Measurements from ENCODE around the gene SNRPB2.

Gene SNRPB2

GRCh38 chr20:16729565-16730460 lies at the start of gene SNRPB2:
Gene SNRPB2, plus strand, starts transcription at chr20:16730026. Its CDS starts 1,677 bp downstream, at chr20:16731703.
- peak; percentile 94 for DNase-seq

GRCh38 chr20:16684416-16684815 lies 45.4 kb upstream of the SNRPB2 start:
- DNase-seq = no peak

- DNase-seq = no peak
Measured at GRCh38 chr20:16689906-16690305, 39.9 kb upstream of the SNRPB2 start.

- DNase-seq = no peak
Measured at GRCh38 chr20:16691381-16691780, 38.4 kb upstream of the SNRPB2 start.

- DNase-seq = no peak
Measured at GRCh38 chr20:16692009-16692408, 37.8 kb upstream of the SNRPB2 start.

GRCh38 chr20:16692442-16692841 lies 37.4 kb upstream of the SNRPB2 start:
- DNase-seq = no peak

- no peak for DNase-seq
Measured at GRCh38 chr20:16693278-16693677, 36.5 kb upstream of the SNRPB2 start.

GRCh38 chr20:16694161-16694560 lies 35.7 kb upstream of the SNRPB2 start:
- no peak for DNase-seq

GRCh38 chr20:16695628-16696027 lies 34.2 kb upstream of the SNRPB2 start:
- DNase-seq = no peak

GRCh38 chr20:16699293-16699692 lies 30.5 kb upstream of the SNRPB2 start:
- DNase-seq = no peak

- DNase-seq = peak; percentile 23
Measured at GRCh38 chr20:16701296-16701695, 28.5 kb upstream of the SNRPB2 start.

GRCh38 chr20:16703570-16703969 lies 26.3 kb upstream of the SNRPB2 start:
- DNase-seq = no peak

GRCh38 chr20:16707674-16708073 lies 22.2 kb upstream of the SNRPB2 start:
- no peak for DNase-seq

- no peak for DNase-seq
Measured at GRCh38 chr20:16708602-16709001, 21.2 kb upstream of the SNRPB2 start.

- DNase-seq = peak; percentile 48
Measured at GRCh38 chr20:16709017-16709416, 20.8 kb upstream of the SNRPB2 start.

- no peak for DNase-seq
Measured at GRCh38 chr20:16710781-16711180, 19.0 kb upstream of the SNRPB2 start.

GRCh38 chr20:16711661-16712258 lies 18.1 kb upstream of the SNRPB2 start:
- no peak for DNase-seq

- DNase-seq = no peak
Measured at GRCh38 chr20:16712511-16712947, 17.3 kb upstream of the SNRPB2 start.

- no peak for DNase-seq
Measured at GRCh38 chr20:16713066-16713465, 16.8 kb upstream of the SNRPB2 start.

- DNase-seq = no peak
Measured at GRCh38 chr20:16714242-16714641, 15.6 kb upstream of the SNRPB2 start.

- DNase-seq = no peak
Measured at GRCh38 chr20:16714751-16715150, 15.1 kb upstream of the SNRPB2 start.

- DNase-seq = no peak
Measured at GRCh38 chr20:16719421-16719820, 10.4 kb upstream of the SNRPB2 start.

GRCh38 chr20:16729080-16729479 lies 746 bp upstream of the SNRPB2 start:
- DNase-seq = no peak

GRCh38 chr20:16732506-16733152 lies 2.8 kb downstream of the SNRPB2 start:
- DNase-seq = peak; percentile 76

Measured in activated CD4-positive, alpha-beta T cell treated with anti-CD3 and anti-CD28 coated beads, Interleukin-2, amount 50 U/mL, for 16 hours (primary cell).